Activated effector memory CD4-positive, alpha-beta T cell treated with Interleukin-2 at 50 U/mL for 16 hours (primary cell): Measurements from ENCODE around the gene SNX24.
"Not testable (repeated sequence)": the region's sequence is repeated elsewhere in the genome, so short reads cannot be mapped to it uniquely, and the experiment has no call there.

Source experiments
- DNase-seq: peaks from one replicate; pipeline ENCODE4 v3.0.0-alpha.2; 2020

SNX24 gene

GRCh38 chr5:122845229-122846050 is at the start of gene SNX24:
Gene SNX24, plus strand, starts transcription at chr5:122845613. Its CDS starts 21 bp downstream, at chr5:122845634.
- DNase-seq: peak; percentile 69

GRCh38 chr5:122805481-122805880 is 39.9 kb upstream of the SNX24 start:
- no peak for DNase-seq

- DNase-seq: no peak
These were observed 35.0 kb upstream of the SNX24 start for GRCh38 chr5:122810405-122810804.

GRCh38 chr5:122815218-122815767 is 30.1 kb upstream of the SNX24 start:
- DNase-seq: no peak

GRCh38 chr5:122816756-122817155 is 28.7 kb upstream of the SNX24 start:
- no peak for DNase-seq

GRCh38 chr5:122831984-122832383 is 13.4 kb upstream of the SNX24 start:
- DNase-seq: no peak

- DNase-seq: no peak
These were observed 9.7 kb upstream of the SNX24 start for GRCh38 chr5:122835681-122836080.

GRCh38 chr5:122836947-122837346 is 8.5 kb upstream of the SNX24 start:
- DNase-seq: no peak

GRCh38 chr5:122839731-122840130 is 5.7 kb upstream of the SNX24 start:
- no peak for DNase-seq

GRCh38 chr5:122842016-122842580 is 3.3 kb upstream of the SNX24 start:
- no peak for DNase-seq

GRCh38 chr5:122844136-122844909 is 1.1 kb upstream of the SNX24 start:
- DNase-seq: no peak

GRCh38 chr5:122844910-122845228 is 544 bp upstream of the SNX24 start:
- DNase-seq: no peak

GRCh38 chr5:122846051-122846550 is 688 bp downstream of the SNX24 start:
- DNase-seq: no peak

GRCh38 chr5:122847687-122848081 is 2.3 kb downstream of the SNX24 start:
- no peak for DNase-seq

- DNase-seq: no peak
These were observed 4.4 kb downstream of the SNX24 start for GRCh38 chr5:122849771-122850170.

- not testable (repeated sequence) for DNase-seq
These were observed 12.1 kb downstream of the SNX24 start for GRCh38 chr5:122857538-122857937.

- no peak for DNase-seq
These were observed 13.0 kb downstream of the SNX24 start for GRCh38 chr5:122858451-122858850.

GRCh38 chr5:122863240-122863639 is 17.8 kb downstream of the SNX24 start:
- DNase-seq: no peak

GRCh38 chr5:122863721-122864120 is 18.3 kb downstream of the SNX24 start:
- DNase-seq: no peak

- no peak for DNase-seq
These were observed 19.0 kb downstream of the SNX24 start for GRCh38 chr5:122864400-122864799.

GRCh38 chr5:122864842-122865241 is 19.4 kb downstream of the SNX24 start:
- no peak for DNase-seq

GRCh38 chr5:122870219-122870856 is 24.9 kb downstream of the SNX24 start:
- DNase-seq: no peak

GRCh38 chr5:122871661-122872060 is 26.2 kb downstream of the SNX24 start:
- no peak for DNase-seq
